ENCODE results near the gene ANXA2.
"Not testable (repeated sequence)": the region's sequence is repeated elsewhere in the genome, so short reads cannot be mapped to it uniquely, and the experiment has no call there.

ANXA2 gene

GRCh38 chr15:60397772-60398445 lies at the start of gene ANXA2:
TSS of gene ANXA2 (minus strand) at chr15:60397986. CDS start at chr15:60386075, 11,911 bp downstream.
- no peak for DNase-seq (ENCODE audit: low read depth)

GRCh38 chr15:60444289-60444912 lies 46.6 kb upstream of the ANXA2 start:
- DNase-seq (ENCODE audit: low read depth): peak; percentile 24

GRCh38 chr15:60442763-60443162 lies 45.0 kb upstream of the ANXA2 start:
- peak; percentile 8 for DNase-seq (ENCODE audit: low read depth)

- DNase-seq (ENCODE audit: low read depth): no peak
These were observed 44.4 kb upstream of the ANXA2 start for GRCh38 chr15:60442031-60442650.

GRCh38 chr15:60441331-60441730 lies 43.5 kb upstream of the ANXA2 start:
- DNase-seq (ENCODE audit: low read depth): no peak

GRCh38 chr15:60438646-60439045 lies 40.9 kb upstream of the ANXA2 start:
- DNase-seq (ENCODE audit: low read depth): no peak

GRCh38 chr15:60428935-60429334 lies 31.1 kb upstream of the ANXA2 start:
- no peak for DNase-seq (ENCODE audit: low read depth)

- DNase-seq (ENCODE audit: low read depth): no peak
These were observed 29.2 kb upstream of the ANXA2 start for GRCh38 chr15:60426870-60427508.

- DNase-seq (ENCODE audit: low read depth): no peak
These were observed 27.7 kb upstream of the ANXA2 start for GRCh38 chr15:60425461-60425860.

GRCh38 chr15:60424006-60424405 lies 26.2 kb upstream of the ANXA2 start:
- DNase-seq (ENCODE audit: low read depth): no peak

GRCh38 chr15:60423537-60423936 lies 25.8 kb upstream of the ANXA2 start:
- DNase-seq (ENCODE audit: low read depth): peak; percentile 63

- DNase-seq (ENCODE audit: low read depth): peak; percentile 81
These were observed 23.8 kb upstream of the ANXA2 start for GRCh38 chr15:60421544-60421943.

- DNase-seq (ENCODE audit: low read depth): no peak
These were observed 22.5 kb upstream of the ANXA2 start for GRCh38 chr15:60420203-60420716.

GRCh38 chr15:60419753-60420152 lies 22.0 kb upstream of the ANXA2 start:
- DNase-seq (ENCODE audit: low read depth): no peak

- no peak for DNase-seq (ENCODE audit: low read depth)
These were observed 20.3 kb upstream of the ANXA2 start for GRCh38 chr15:60418096-60418495.

GRCh38 chr15:60417112-60417511 lies 19.3 kb upstream of the ANXA2 start:
- DNase-seq (ENCODE audit: low read depth): no peak

- no peak for DNase-seq (ENCODE audit: low read depth)
These were observed 18.7 kb upstream of the ANXA2 start for GRCh38 chr15:60416484-60416883.

GRCh38 chr15:60414016-60414682 lies 16.4 kb upstream of the ANXA2 start:
- no peak for DNase-seq (ENCODE audit: low read depth)

GRCh38 chr15:60413231-60413824 lies 15.5 kb upstream of the ANXA2 start:
- no peak for DNase-seq (ENCODE audit: low read depth)

- not testable (repeated sequence) for DNase-seq (ENCODE audit: low read depth)
These were observed 15.0 kb upstream of the ANXA2 start for GRCh38 chr15:60412807-60413206.

- DNase-seq (ENCODE audit: low read depth): no peak
These were observed 14.1 kb upstream of the ANXA2 start for GRCh38 chr15:60411774-60412425.
